GM21529 (cell line): ENCODE results near the gene DNM1L.

ENCODE experiments used
- ATAC-seq: cut with Tn5 transposase; IDR thresholded peaks from one replicate; pipeline ENCODE4 v1.9.1; 2021; ENCODE audit not compliant: unreplicated experiment

Gene DNM1L

DNA sequence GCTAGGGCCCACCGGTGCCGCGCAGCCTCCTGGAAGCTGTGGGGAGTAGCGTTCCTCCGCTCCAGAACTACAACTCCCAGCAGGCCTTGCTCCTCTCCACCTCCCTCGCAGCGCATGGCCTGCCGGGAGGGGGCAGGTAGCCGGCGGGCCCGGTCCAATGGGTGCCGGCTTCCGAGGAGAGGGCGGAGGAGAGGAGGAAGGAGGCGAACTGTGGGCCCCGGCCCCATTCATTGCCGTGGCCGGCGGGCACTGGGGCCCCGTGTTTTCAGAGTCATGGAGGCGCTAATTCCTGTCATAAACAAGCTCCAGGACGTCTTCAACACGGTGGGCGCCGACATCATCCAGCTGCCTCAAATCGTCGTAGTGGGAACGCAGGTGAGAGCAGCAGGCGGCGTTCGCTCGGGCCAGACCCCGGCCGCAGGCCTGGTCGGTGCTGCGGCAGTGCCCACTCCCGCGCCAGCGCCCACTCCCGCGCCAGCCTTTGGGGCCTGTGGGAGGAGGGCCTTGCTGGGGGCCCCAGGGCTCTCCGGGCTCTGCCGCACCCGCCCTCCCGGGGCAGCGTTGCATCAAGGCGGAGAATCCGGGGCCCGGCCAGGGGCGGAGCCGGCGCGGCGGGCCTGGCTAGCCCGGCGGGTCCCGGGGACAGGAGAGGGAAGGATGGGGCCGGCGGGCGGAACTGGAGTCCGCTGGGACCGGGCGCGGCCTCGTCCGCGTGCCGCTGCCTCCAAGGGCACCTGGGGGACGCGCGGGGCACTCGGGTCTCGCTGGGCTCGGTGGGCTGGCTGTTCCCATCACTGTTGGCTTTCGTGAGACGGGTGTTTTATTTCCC is at the start of gene DNM1L:
Gene DNM1L, plus strand, starts transcription at position 211 of the 829 bp plus-strand sequence. Its CDS starts 63 bp downstream, at position 274.
- peak; percentile 91 for ATAC-seq

- no peak for ATAC-seq
These were observed 37.7 kb upstream of the DNM1L start for GRCh38 chr12:32641287-32641901.

DNA sequence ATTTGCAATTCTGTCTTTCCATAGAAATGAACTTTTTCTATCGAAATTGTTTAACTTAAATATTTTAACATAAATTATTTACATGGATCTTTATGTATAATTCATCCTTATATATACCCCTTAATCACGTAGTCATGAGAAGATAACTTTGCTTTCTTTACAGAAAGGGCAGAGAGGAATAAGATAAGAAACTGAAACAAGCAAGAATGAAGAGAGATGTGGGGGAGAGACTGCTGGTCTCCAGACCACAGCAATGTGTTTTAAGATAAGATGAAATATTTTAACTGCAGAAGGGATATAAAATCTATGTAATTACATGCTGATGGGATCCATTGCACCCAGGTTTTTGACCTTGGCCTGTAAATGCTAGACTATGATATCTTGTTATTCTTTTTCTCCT is 34.7 kb upstream of the DNM1L start:
- no peak for ATAC-seq

- ATAC-seq, result no peak
These were observed 31.8 kb upstream of the DNM1L start for GRCh38 chr12:32647275-32647674.

DNA sequence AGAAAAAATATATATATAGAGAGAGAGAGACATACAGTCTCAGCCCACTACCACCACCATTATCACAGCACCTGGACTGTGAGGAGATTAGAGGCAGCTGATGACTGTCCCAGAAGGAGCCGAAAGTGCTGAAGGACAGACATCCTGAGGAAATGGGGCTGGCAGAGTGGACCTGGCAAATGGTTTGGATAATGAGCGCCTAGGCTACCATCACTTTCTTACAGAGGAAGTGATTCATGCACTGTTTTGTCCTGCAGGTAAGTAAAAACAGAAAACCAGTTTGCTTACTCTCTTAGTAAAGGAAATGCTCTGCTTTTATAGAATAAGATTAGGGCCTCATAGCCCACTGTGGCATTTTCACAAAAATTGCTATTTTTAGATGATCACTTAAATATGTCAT is 28.6 kb upstream of the DNM1L start:
- no peak for ATAC-seq

DNA sequence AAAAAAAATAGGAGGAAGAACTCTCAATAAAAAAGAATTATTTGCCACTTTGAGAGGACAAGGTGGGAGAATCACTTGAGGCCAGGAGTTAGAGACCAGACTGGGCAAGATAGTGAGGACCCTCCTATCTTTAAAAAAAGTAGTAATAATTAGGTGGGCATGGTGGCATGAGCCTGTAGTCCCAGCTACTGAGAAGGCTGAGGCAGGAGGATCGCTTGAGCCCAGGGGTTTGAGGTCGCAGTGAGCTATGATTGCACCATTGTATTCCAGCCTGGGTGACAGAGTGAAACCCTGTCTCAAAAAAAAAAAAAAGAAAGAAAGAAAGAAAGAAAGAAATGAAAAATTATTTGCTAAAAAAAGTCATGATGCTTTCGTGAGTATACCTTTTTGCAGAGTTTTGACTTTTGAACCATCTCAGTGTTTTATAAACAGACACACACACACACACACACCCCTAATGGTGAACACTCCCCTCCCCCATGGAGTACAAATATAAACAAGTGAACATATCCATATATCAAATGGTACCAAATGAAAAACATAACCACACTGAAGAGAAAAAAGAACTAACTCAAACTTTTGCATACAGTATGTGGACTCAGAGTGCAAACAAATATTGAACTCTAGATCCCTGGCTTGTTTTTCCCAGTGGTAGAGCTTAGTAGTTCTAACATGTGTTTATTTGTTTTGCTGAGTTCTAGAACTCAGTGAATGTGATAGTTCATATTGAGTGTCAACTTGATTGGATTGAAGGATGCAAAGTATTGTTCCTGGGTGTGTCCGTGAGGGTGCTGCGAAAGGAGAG is 27.7 kb upstream of the DNM1L start:
- no peak for ATAC-seq

GRCh38 chr12:32651956-32652210 is 27.2 kb upstream of the DNM1L start:
- ATAC-seq, result no peak

DNA sequence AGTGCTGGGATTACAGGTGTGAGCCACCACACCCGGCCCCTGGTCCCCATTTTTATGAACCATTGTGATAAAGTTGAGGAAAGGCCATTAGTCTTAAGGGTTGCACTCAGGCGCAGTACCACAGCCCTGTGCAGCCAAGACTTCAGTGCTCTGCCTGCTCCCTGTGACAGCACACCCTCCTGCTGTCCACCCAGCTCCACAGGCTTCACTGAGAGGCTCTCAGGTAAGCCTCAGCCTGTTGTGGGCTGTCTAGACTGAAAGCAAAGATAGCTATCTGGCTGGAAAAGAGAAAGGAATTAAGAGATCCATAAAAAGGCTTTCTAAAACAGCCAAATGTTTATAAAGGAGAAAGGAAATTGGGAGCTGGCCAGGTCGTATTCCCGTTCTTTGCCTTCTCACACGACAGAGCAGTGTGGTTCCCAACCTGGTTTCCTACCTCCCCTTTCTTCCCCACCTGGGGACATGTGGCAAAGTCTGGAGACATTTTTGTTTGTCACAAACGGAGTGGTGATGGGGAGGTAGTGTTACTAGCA is 19.1 kb upstream of the DNM1L start:
- ATAC-seq, result no peak

DNA sequence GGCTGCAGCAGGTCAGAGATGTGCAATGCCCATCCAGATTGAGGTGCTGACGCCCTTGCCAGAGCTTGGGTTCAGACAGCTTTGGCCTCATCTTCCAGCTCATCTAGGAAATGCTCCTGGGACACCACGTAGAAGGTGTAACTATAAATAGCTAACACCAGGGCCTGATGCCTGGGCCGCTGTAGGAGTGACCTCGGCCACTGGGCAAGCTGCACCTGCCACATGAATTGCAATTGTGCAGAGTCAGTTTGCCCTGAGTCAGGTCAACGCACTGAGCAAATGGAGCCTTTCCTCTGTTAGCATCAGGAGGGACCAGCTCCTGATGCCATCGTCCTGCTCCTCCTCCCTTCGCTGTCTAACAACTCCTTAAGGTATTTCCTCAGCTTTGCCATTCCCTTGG is 17.4 kb upstream of the DNM1L start:
- ATAC-seq, result no peak

GRCh38 chr12:32662665-32663064 is 16.4 kb upstream of the DNM1L start:
- ATAC-seq, result no peak

DNA sequence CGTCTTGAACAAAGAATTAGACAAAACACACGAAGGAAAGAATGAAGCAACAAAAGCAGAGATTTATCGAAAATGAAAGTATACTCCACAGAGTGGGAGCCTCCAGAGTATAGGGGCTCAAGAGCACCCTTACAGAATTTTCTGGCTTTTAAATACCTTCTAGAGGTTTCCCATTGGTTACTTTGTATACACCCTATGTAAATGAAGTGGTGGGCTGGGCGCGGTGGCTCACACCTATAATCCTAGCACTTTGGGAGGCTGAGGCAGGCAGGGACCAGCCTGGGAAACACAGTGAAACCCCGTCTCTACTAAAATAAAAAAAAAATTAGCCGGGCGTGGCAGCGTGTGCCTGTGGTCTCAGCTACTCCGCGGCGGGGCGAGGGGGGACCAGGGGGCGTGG is 13.1 kb upstream of the DNM1L start:
- no peak for ATAC-seq

- no peak for ATAC-seq
These were observed 9.5 kb upstream of the DNM1L start for GRCh38 chr12:32669584-32669983.

DNA sequence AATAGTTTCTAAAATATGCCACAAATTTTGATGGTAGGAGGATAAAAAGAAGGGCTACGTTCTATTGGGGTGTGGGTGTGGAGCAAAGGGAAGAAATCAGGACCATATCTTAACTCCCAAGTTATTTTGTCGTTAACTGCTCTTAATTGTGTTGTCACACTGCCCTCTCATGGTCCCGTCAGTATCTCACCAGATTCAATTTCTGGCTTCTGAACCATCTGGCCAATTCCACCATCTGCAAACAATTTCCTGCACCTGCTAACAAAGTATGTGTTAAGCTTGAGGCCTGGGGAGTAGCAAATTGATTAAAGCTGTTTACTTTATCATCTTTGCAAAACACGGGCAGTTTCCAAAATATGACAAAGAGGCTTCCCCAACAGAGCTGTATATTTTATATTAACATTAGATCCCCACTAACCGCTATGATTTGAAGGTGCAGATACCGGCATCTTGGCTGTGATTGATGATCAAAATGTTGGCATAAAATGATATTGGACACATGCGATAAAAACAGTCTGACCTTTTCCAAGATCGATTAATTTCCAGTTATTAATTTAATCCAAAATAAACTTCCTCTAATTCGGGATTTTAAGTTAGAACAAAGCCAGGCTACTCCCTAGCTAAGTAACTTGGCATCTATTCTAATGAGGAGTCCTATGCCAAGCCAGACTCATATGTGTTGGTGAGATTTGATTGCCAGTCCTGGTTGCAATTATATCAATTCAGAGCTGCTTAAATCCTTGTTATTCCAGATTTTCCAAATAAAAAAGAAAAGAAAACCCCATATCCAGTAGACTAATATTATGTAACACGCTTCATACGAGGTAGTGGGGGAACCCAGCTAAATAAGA is 6.9 kb upstream of the DNM1L start:
- no peak for ATAC-seq

GRCh38 chr12:32679920-32680237 is 778 bp downstream of the DNM1L start:
- ATAC-seq, result no peak

- ATAC-seq, result no peak
These were observed 1.7 kb downstream of the DNM1L start for GRCh38 chr12:32680787-32681186.

- ATAC-seq, result no peak
These were observed 2.2 kb downstream of the DNM1L start for GRCh38 chr12:32681272-32681671.

- no peak for ATAC-seq
These were observed 7.2 kb downstream of the DNM1L start for GRCh38 chr12:32686340-32686739.

DNA sequence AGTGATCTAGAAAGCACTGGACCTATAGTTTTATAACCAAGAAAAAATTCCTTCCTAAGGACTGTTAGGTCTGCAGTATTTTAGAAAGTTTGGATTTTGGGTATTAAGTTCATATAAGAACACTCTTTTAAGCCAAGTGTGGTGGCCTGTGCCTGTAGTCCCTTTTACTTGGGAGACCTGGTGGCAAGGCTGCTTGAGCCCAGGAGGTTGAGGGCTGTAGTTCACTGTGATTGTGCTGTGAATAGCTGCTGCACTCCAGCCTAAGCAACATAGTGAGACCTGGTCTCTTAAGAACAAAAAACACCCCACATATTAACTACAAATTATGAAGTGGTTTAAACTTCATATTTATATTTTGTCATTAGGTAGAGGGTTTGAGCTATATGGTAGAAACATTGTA is 9.7 kb downstream of the DNM1L start:
- no peak for ATAC-seq

GRCh38 chr12:32690927-32691326 is 11.8 kb downstream of the DNM1L start:
- no peak for ATAC-seq

GRCh38 chr12:32692358-32692757 is 13.3 kb downstream of the DNM1L start:
- no peak for ATAC-seq

- ATAC-seq, result no peak
These were observed 13.9 kb downstream of the DNM1L start for GRCh38 chr12:32693036-32693435.
